K562 (cell line): ENCODE data around the gene IRAK2. TPM values are rescaled to one million over a fixed set of nuclear protein-coding genes. Genes with fewer than 3 reads are reported as not detected.

Experiments
- ARHGAP35 ChIP-seq: fragments of 450-650 bp; IDR thresholded peaks from 2 replicates; pipeline ENCODE4 v1.6.1; 2018; ENCODE audit not compliant: partially characterized antibody
- DMBX1 ChIP-seq: fragments of 250-450 bp; sonication (Bioruptor Pico); IDR thresholded peaks from 2 replicates; pipeline ENCODE4 v1.8.0; 2022; ENCODE audit warnings: inconsistent platforms, mild to moderate bottlenecking, moderate library complexity, borderline replicate concordance
- FOXJ3 ChIP-seq: sonication (generic); formaldehyde crosslinking; IDR thresholded peaks from 2 replicates; pipeline ENCODE4 v1.4.0; 2020; ENCODE audit warnings: mild to moderate bottlenecking, missing genetic modification reagents
- GABPB1 ChIP-seq: sonication (generic); formaldehyde crosslinking; IDR thresholded peaks from 2 replicates; pipeline ENCODE4 v1.8.0; 2022; ENCODE audit warnings: mild to moderate bottlenecking, missing genetic modification reagents
- GTF2F1 ChIP-seq: IDR thresholded peaks from 2 replicates; pipeline ENCODE4 v1.6.1; 2011; ENCODE audit warnings: low read depth, low read length, improper control_type of control experiment
- HMBOX1 ChIP-seq: sonication (generic); IDR thresholded peaks from 2 replicates; pipeline ENCODE4 v1.6.1; 2016
- MNT ChIP-seq, 2 experiments: fragments of 450-650 bp; conservative IDR thresholded peaks; 2 replicates each; pipeline ENCODE4 v1.6.1; 2017; ENCODE audit warnings: mild to moderate bottlenecking in 2 of 2, moderate library complexity in 2 of 2
- MYBL2 ChIP-seq, 2 experiments: fragments of 450-650 bp in 1 of 2; sonication (generic) in 1 of 2; formaldehyde crosslinking in 1 of 2; IDR thresholded peaks; 2 replicates each; pipeline versions ENCODE4 v1.6.1 to v1.8.1; 2017 to 2022; ENCODE audit warnings: borderline replicate concordance in 1 of 2, inconsistent platforms in 1 of 2, low read depth in 1 of 2, mild to moderate bottlenecking in 1 of 2, missing genetic modification reagents in 1 of 2, moderate library complexity in 1 of 2
- NFRKB ChIP-seq: fragments of 450-650 bp; IDR thresholded peaks from 2 replicates; pipeline ENCODE4 v1.6.1; 2016; ENCODE audit warnings: low read depth
- NRF1 ChIP-seq, 2 experiments: fragments of 450-650 bp; IDR thresholded peaks in 1 of 2; conservative IDR thresholded peaks in 1 of 2; 2 replicates each; pipeline ENCODE4 v1.6.1; 2014; ENCODE audit warnings: mild to moderate bottlenecking in 2 of 2
- SMAD3 ChIP-seq: fragments of 450-650 bp; formaldehyde crosslinking; conservative IDR thresholded peaks from 2 replicates; pipeline ENCODE4 v1.4.0; 2020; ENCODE audit warnings: mild to moderate bottlenecking
- WHSC1 ChIP-seq: IDR thresholded peaks from one replicate; pipeline ENCODE4 v1.6.1; 2012; ENCODE audit warnings: low read length, control low read depth, inconsistent platforms
- ZC3H8 ChIP-seq: fragments of 450-650 bp; IDR thresholded peaks from 2 replicates; pipeline ENCODE4 v1.6.1; 2017
- ZNF175 ChIP-seq: fragments of 200-800 bp; sonication (Bioruptor generic); IDR thresholded peaks from 2 replicates; pipeline ENCODE4 v1.6.1; 2016; ENCODE audit warnings: low read depth, mild to moderate bottlenecking, missing genetic modification characterization, missing compliant biosample characterization
- polyA plus RNA-seq, 8 experiments: library from polyadenylated mRNA; depleted of rRNA in 4 of 8; stranded (reverse) in 5 of 8; unstranded in 3 of 8; fragments of >200 nt; fragmentation: Nextera tagmentation in 2 of 8; fragmentation: Illumina TruSeq in 1 of 8; extraction: Ambion mirVana in 2 of 8; extraction: Trizol in 1 of 8; gene quantifications; 2 replicates each; pipeline versions ENCODE4 v1.2.1 to v1.2.3, GENCODE V29; 2011 to 2014; ENCODE audit warnings: inconsistent platforms in 1 of 8, missing spikeins in 1 of 8
- total RNA-seq, 7 experiments: library from RNA; depleted of rRNA in 6 of 7; stranded (reverse); fragments of >200 nt in 6 of 7; fragmentation: Illumina TruSeq in 2 of 7; extraction: Trizol in 2 of 7; gene quantifications; 2 replicates each; pipeline versions ENCODE4 v1.2.1 to v1.2.3, GENCODE V29; 2011 to 2021; ENCODE audit warnings: low replicate concordance in 1 of 7
- TF ChIP-seq, protein P1 (sequence below), 2 experiments: IDR thresholded peaks; 2 replicates each; pipeline ENCODE4 v1.6.1; 2012; ENCODE audit warnings: improper control_type of control experiment in 2 of 2, low read depth in 2 of 2, low read length in 2 of 2, borderline replicate concordance in 1 of 2
- TF ChIP-seq, protein P2 (sequence below), 2 experiments: fragments of 450-650 bp in 1 of 2; sonication (generic) in 1 of 2; formaldehyde crosslinking in 1 of 2; IDR thresholded peaks in 1 of 2; conservative IDR thresholded peaks in 1 of 2; 2 replicates each; pipeline versions ENCODE4 v1.6.1 to v1.8.1; 2016 to 2023; ENCODE audit warnings: mild to moderate bottlenecking in 2 of 2, moderate library complexity in 2 of 2, inconsistent platforms in 1 of 2, missing genetic modification reagents in 1 of 2
- TF ChIP-seq, protein P3 (sequence below): fragments of 250-450 bp; sonication (Bioruptor Pico); IDR thresholded peaks from 2 replicates; pipeline ENCODE4 v1.5.0; 2020; ENCODE audit warnings: mild to moderate bottlenecking

IRAK2 gene
- total and polyA plus RNA-seq, 9 of the 15 experiments (the other 6 are each of a cell fraction or from before 2014, with no cell fraction given): 0.42 to 4.4 (median 2.7) TPM

DNA sequence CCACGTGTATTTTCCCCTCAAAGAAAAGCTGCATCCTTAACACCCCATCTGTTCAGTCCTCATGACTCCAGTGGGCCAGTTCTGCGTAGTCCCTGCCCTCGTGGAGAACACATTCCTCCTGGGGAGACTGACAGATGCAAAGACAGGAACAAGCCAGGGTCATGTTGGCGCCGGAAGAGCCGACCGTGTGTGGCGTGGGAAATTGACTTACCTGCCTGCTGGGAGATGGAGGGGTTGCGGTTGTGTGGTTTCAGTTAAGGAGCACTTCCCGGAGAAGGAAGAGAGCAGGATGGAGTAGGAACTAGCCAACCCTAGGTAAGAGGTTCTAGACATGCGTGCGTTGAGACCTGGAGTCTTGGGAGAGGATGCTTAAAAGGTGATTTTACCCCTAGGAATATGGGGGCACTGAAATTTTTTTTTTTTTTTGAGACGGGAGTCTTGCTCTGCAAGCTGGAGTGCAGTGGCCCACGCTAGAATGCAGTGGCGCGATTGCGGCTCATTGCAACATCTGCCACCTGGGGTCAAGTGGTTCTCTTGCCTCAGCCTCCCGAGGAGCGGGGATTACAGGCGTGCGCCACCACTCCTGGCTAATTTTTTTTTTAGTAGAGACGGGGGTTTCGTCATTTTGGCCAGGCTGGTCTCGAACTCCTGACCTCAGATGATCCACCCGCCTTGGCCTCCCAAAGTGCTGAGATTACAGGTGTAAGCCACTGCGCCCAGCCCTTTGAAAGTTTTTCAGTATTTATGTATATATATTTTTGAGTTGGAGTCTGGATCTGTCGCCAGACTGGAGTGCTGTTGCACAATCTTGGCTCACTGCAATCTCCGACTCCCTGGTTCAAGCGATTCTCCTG lies 21.8 kb upstream of the IRAK2 start (continued):
- TF ChIP-seq ZC3H8: no peak
- no peak for TF ChIP-seq GTF2F1
- no peak for TF ChIP-seq HMBOX1
- no peak for TF ChIP-seq FOXJ3 (CRISPR knock-in tag)
- 0 out of 2 replicates have a peak, but pooled peaks have one; percentile 68 for TF ChIP-seq DMBX1 (CRISPR knock-in tag)
- TF ChIP-seq ZNF175 (CRISPR knock-in tag): no peak
- TF ChIP-seq, protein P1, sequence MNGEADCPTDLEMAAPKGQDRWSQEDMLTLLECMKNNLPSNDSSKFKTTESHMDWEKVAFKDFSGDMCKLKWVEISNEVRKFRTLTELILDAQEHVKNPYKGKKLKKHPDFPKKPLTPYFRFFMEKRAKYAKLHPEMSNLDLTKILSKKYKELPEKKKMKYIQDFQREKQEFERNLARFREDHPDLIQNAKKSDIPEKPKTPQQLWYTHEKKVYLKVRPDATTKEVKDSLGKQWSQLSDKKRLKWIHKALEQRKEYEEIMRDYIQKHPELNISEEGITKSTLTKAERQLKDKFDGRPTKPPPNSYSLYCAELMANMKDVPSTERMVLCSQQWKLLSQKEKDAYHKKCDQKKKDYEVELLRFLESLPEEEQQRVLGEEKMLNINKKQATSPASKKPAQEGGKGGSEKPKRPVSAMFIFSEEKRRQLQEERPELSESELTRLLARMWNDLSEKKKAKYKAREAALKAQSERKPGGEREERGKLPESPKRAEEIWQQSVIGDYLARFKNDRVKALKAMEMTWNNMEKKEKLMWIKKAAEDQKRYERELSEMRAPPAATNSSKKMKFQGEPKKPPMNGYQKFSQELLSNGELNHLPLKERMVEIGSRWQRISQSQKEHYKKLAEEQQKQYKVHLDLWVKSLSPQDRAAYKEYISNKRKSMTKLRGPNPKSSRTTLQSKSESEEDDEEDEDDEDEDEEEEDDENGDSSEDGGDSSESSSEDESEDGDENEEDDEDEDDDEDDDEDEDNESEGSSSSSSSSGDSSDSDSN (IDR thresholded peaks at IDR 0.05; ENCODE audit: borderline replicate concordance in 1 of 2, low read depth in 2 of 2, low read length in 2 of 2): no peak; a peak in 1 of 4 replicates
- TF ChIP-seq ARHGAP35: no peak
- TF ChIP-seq GABPB1 (CRISPR knock-in tag): no peak
- TF ChIP-seq NRF1 (conservative IDR thresholded peaks at IDR 0.05 in 1 of 2, IDR thresholded peaks at IDR 0.05 in 1 of 2): no peak; a peak in 2 of 4 replicates
- TF ChIP-seq MYBL2 (IDR thresholded peaks at IDR 0.05; ENCODE audit: low read depth): no peak
- no peak for TF ChIP-seq MYBL2 (CRISPR knock-in tag; IDR thresholded peaks at IDR 0.05; ENCODE audit: borderline replicate concordance)
- TF ChIP-seq SMAD3 (CRISPR knock-in tag): no peak
- TF ChIP-seq WHSC1: no peak
- TF ChIP-seq, protein P2, sequence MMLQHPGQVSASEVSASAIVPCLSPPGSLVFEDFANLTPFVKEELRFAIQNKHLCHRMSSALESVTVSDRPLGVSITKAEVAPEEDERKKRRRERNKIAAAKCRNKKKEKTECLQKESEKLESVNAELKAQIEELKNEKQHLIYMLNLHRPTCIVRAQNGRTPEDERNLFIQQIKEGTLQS (IDR thresholded peaks at IDR 0.05): peak; percentile 87
- TF ChIP-seq, protein P2 (CRISPR knock-in tag; conservative IDR thresholded peaks at IDR 0.05): no peak
- TF ChIP-seq MNT (conservative IDR thresholded peaks at IDR 0.05): peak in 1 of 2 experiments; percentile 24; a peak in 2 of 4 replicates
- TF ChIP-seq, protein P3, sequence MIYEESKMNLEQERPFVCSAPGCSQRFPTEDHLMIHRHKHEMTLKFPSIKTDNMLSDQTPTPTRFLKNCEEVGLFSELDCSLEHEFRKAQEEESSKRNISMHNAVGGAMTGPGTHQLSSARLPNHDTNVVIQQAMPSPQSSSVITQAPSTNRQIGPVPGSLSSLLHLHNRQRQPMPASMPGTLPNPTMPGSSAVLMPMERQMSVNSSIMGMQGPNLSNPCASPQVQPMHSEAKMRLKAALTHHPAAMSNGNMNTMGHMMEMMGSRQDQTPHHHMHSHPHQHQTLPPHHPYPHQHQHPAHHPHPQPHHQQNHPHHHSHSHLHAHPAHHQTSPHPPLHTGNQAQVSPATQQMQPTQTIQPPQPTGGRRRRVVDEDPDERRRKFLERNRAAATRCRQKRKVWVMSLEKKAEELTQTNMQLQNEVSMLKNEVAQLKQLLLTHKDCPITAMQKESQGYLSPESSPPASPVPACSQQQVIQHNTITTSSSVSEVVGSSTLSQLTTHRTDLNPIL (CRISPR knock-in tag): no peak
- TF ChIP-seq NFRKB: peak; percentile 79; the same call in 1 of the 2 replicates
